ENCODE results near the gene NFYC. TPM values are rescaled to one million over a fixed set of nuclear protein-coding genes. Genes with fewer than 3 reads are reported as not detected.

The NFYC gene
- total RNA-seq, 6 donors from 2014 or later: 40.0 to 73.3 (median 50.9) TPM

GRCh38 chr1:40740997-40741736 lies 49.7 kb downstream of the NFYC start:
- H3K9me3 ChIP-seq: no peaks in the 10 kb centered on the region
- no peak for TF ChIP-seq POLR2AphosphoS5 (IDR thresholded peaks at IDR 0.05)
- no peak for TF ChIP-seq POLR2A (IDR thresholded peaks at IDR 0.05)
- TF ChIP-seq CTCF (IDR thresholded peaks at IDR 0.05): no peak
- TF ChIP-seq EP300 (IDR thresholded peaks at IDR 0.05): no peak
- WGBS, 2 donors: 93 to 95% methylated on average over 7 of the region's 7 CpGs
- no peaks in the 10 kb centered on the region for H3K27me3 ChIP-seq
- ATAC-seq (ENCODE audit: low FRiP score in 2 of 2): no peak
- no peak for DNase-seq
- H3K27ac ChIP-seq: no peak overlapping the region
- H3K4me1 ChIP-seq: peaks cover 0 to 18% (median 8%) of the 10 kb centered on the region in 4 donors
- no peak overlapping the region for H3K4me3 ChIP-seq
- H3K36me3 ChIP-seq: peaks cover 0 to 38% (median 13%) of the 10 kb centered on the region in 4 donors

GRCh38 chr1:40742363-40743061 lies 51.0 kb downstream of the NFYC start:
- Histone ChIP-seq H3K36me3 (peaks cover 0 to 42% (median 17%) of the 10 kb centered on the region in 4 donors), H3K4me3 (no peak overlapping the region), H3K27ac (peak overlapping the region in 1 of 4 donors; percentile 7), H3K4me1 (peaks cover 0 to 18% (median 7%) of the 10 kb centered on the region in 4 donors), H3K9me3 (no peaks in the 10 kb centered on the region), H3K27me3 (no peaks in the 10 kb centered on the region)
- TF ChIP-seq EP300 (IDR thresholded peaks at IDR 0.05): peak in 2 of 4 donors; percentile 23 to 58
- no peak for TF ChIP-seq POLR2AphosphoS5 (IDR thresholded peaks at IDR 0.05)
- WGBS, 2 donors: 70 to 79% methylated on average over 3 of the region's 3 CpGs
- DNase-seq: peak in 1 of 2 donors; percentile 30
- peak in 1 of 2 donors; percentile 37 for ATAC-seq (ENCODE audit: low FRiP score in 2 of 2)

GRCh38 chr1:40743452-40743851 lies 51.9 kb downstream of the NFYC start:
- DNase-seq (no peak), ATAC-seq (ENCODE audit: low FRiP score in 2 of 2) (no peak)
- Histone ChIP-seq H3K27me3 (no peaks in the 10 kb centered on the region), H3K36me3 (peaks cover 6 to 51% (median 25%) of the 10 kb centered on the region in 4 donors), H3K27ac (no peak overlapping the region), H3K9me3 (no peaks in the 10 kb centered on the region), H3K4me3 (no peak overlapping the region), H3K4me1 (peaks cover 0 to 18% (median 7%) of the 10 kb centered on the region in 4 donors)
- WGBS, 2 donors: 95 to 96% methylated on average over 3 of the region's 3 CpGs
- TF ChIP-seq POLR2AphosphoS5 (IDR thresholded peaks at IDR 0.05) (no peak), EP300 (IDR thresholded peaks at IDR 0.05) (no peak), POLR2A (IDR thresholded peaks at IDR 0.05) (no peak), CTCF (IDR thresholded peaks at IDR 0.05) (no peak)

GRCh38 chr1:40743860-40744259 lies 52.4 kb downstream of the NFYC start:
- no peaks in the 10 kb centered on the region for H3K9me3 ChIP-seq
- DNase-seq (no peak), ATAC-seq (ENCODE audit: low FRiP score in 2 of 2) (no peak)
- WGBS, 2 donors: 96 to 97% methylated on average over 3 of the region's 3 CpGs
- H3K4me1 ChIP-seq: peaks cover 0 to 18% (median 7%) of the 10 kb centered on the region in 4 donors
- no peak overlapping the region for H3K4me3 ChIP-seq
- H3K27ac ChIP-seq: no peak overlapping the region
- H3K36me3 ChIP-seq: peaks cover 6 to 52% (median 29%) of the 10 kb centered on the region in 4 donors
- TF ChIP-seq POLR2AphosphoS5 (IDR thresholded peaks at IDR 0.05): no peak
- TF ChIP-seq CTCF (IDR thresholded peaks at IDR 0.05): no peak
- TF ChIP-seq POLR2A (IDR thresholded peaks at IDR 0.05): no peak
- TF ChIP-seq EP300 (IDR thresholded peaks at IDR 0.05): no peak
- no peaks in the 10 kb centered on the region for H3K27me3 ChIP-seq

- H3K9me3 ChIP-seq: no peaks in the 10 kb centered on the region
- DNase-seq (no peak), ATAC-seq (ENCODE audit: low FRiP score in 2 of 2) (no peak)
- H3K36me3 ChIP-seq: peaks cover 6 to 51% (median 27%) of the 10 kb centered on the region in 4 donors
- H3K27me3 ChIP-seq: no peaks in the 10 kb centered on the region
- no peak overlapping the region for H3K4me3 ChIP-seq
- peaks cover 0 to 18% (median 5%) of the 10 kb centered on the region in 4 donors for H3K4me1 ChIP-seq
- H3K27ac ChIP-seq: no peak overlapping the region
- no peak for TF ChIP-seq POLR2A (IDR thresholded peaks at IDR 0.05)
- TF ChIP-seq POLR2AphosphoS5 (IDR thresholded peaks at IDR 0.05): no peak
- TF ChIP-seq EP300 (IDR thresholded peaks at IDR 0.05): no peak
- no peak for TF ChIP-seq CTCF (IDR thresholded peaks at IDR 0.05)
- 52 to 65% methylated on average over 1 of the region's 1 CpG for WGBS, 2 donors
Observed at GRCh38 chr1:40745176-40745575, 53.7 kb downstream of the NFYC start.
